ENCODE data around the gene ASTN2.

DNA sequence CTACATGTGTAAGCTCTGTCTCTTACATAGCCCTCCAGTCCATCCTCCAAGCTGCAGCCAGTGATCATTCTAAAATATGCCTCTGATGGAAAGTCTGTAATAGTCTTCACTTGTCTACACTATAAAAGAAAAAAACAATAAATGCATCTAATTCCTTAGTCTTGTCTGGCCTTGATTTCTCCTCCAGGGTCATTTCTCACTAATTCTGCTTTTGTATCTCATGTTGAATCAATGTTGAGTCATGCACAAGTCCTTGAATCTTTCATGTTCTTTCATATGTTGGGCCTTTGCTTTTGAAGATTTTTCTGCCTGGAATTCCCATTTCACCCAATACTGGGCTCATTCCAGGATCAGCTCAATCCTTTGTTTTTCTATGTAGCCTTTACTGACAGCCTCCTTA is 848.9 kb downstream of the ASTN2 start:
- TF ChIP-seq, protein P1, sequence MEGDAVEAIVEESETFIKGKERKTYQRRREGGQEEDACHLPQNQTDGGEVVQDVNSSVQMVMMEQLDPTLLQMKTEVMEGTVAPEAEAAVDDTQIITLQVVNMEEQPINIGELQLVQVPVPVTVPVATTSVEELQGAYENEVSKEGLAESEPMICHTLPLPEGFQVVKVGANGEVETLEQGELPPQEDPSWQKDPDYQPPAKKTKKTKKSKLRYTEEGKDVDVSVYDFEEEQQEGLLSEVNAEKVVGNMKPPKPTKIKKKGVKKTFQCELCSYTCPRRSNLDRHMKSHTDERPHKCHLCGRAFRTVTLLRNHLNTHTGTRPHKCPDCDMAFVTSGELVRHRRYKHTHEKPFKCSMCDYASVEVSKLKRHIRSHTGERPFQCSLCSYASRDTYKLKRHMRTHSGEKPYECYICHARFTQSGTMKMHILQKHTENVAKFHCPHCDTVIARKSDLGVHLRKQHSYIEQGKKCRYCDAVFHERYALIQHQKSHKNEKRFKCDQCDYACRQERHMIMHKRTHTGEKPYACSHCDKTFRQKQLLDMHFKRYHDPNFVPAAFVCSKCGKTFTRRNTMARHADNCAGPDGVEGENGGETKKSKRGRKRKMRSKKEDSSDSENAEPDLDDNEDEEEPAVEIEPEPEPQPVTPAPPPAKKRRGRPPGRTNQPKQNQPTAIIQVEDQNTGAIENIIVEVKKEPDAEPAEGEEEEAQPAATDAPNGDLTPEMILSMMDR (IDR thresholded peaks at IDR 0.05) = no peak
- no peak for TF ChIP-seq MAFK (IDR thresholded peaks at IDR 0.05; ENCODE audit: partially characterized antibody)
- TF ChIP-seq EP300 (IDR thresholded peaks at IDR 0.05) = no peak
- no peak for TF ChIP-seq SMC3 (IDR thresholded peaks at IDR 0.05)
- TF ChIP-seq JUNB (IDR thresholded peaks at IDR 0.05) = no peak
- no peak for TF ChIP-seq POLR2A (IDR thresholded peaks at IDR 0.05; ENCODE audit: low read length)
- TF ChIP-seq KDM1A (IDR thresholded peaks at IDR 0.05; ENCODE audit: low read depth) = no peak
